Adrenal gland (tissue), 12 donors: Measurements from ENCODE around the gene CCDC63. TPM values are rescaled to one million over a fixed set of nuclear protein-coding genes. Genes with fewer than 3 reads are reported as not detected.

Experiments used
- DNase-seq, 7 donors: peaks; one replicate each; pipeline ENCODE4 v3.0.0-alpha.2; 2019 to 2020
- H3K27ac ChIP-seq, 5 donors: fragments of 200-600 bp; sonication (generic) in 4 of 5; 1 replicate in 3 of 5; 2 replicates in 2 of 5; pipeline versions ENCODE4 v1.5.1 to v1.8.0; 2016 to 2020; ENCODE audit warnings: mild to moderate bottlenecking in 1 of 5
- H3K27me3 ChIP-seq: fragments of 200-600 bp; 2 replicates; pipeline ENCODE4 v1.8.0; 2021
- H3K36me3 ChIP-seq, 2 donors: fragments of 200-600 bp; replicated peaks in 1 of 2; 1 replicate in 1 of 2; 2 replicates in 1 of 2; pipeline versions ENCODE4 v1.5.1 to v1.8.0; 2018 to 2022
- H3K4me1 ChIP-seq, 2 donors: fragments of 200-600 bp; replicated peaks in 1 of 2; 1 replicate in 1 of 2; 2 replicates in 1 of 2; pipeline versions ENCODE4 v1.5.1 to v1.8.0; 2018 to 2021
- H3K4me3 ChIP-seq, 4 donors: fragments of 200-600 bp; sonication (generic) in 3 of 4; one replicate each; pipeline ENCODE4 v1.5.1; 2016 to 2018
- H3K9me3 ChIP-seq, 3 donors: fragments of 200-600 bp; sonication (generic) in 1 of 3; replicated peaks in 1 of 3; 1 replicate in 2 of 3; 2 replicates in 1 of 3; pipeline versions ENCODE4 v1.5.1 to v1.8.0; 2016 to 2021
- POLR2A ChIP-seq, 2 donors: fragments of 450-650 bp; IDR thresholded peaks; one replicate each; pipeline ENCODE4 v1.6.1; 2017; ENCODE audit warnings: antibody characterized with exemption in 2 of 2, mild to moderate bottlenecking in 2 of 2, moderate library complexity in 1 of 2
- WGBS, 4 donors: extraction: QIAGEN DNeasy Blood & Tissue Kit in 2 of 4; methylation state at CpG; one replicate each; pipeline versions ENCODE4 v1.1.5 to v1.1.7; 2013 to 2017; 5-methylcytosine and 5-hydroxymethylcytosine counted together
- intact Hi-C, 2 donors: fragments of 100-400 bp; cut with DNase I; formaldehyde crosslinking; loops; one replicate each; pipeline versions ENCODE4 v1.14.1 to v1.15.0; 2022 to 2023
- polyA plus RNA-seq, 3 donors: library from polyadenylated mRNA; stranded (reverse); fragments of 200-250 nt in 2 of 3; fragments of 350-450 nt in 1 of 3; fragmentation: Illumina TruSeq in 1 of 3; extraction: RNeasy Lipid Tissue Mini Kit (QIAGEN cat#74804) in 1 of 3; gene quantifications; one replicate each; pipeline ENCODE4 v1.2.3, GENCODE V29; 2013 to 2014
- total RNA-seq, 9 donors: library from RNA; depleted of rRNA in 4 of 9; stranded (reverse); fragments of >200 nt in 4 of 9; fragments of 120-200 nt in 1 of 9; fragmentation: NEBNext Ultra II Directional in 1 of 9; extraction: Animal tissue kit (Norgen Biotek cat#: 25700) in 1 of 9; gene quantifications; one replicate each; pipeline versions ENCODE4 v1.1.0 to v1.2.4, GENCODE V29; 2013 to 2023
- TF ChIP-seq, protein P1 (sequence below), 6 experiments: fragments of 450-650 bp in 4 of 6; fragments of 200-600 bp in 2 of 6; sonication (generic) in 1 of 6; IDR thresholded peaks; 1 replicate in 5 of 6; 2 replicates in 1 of 6; pipeline versions ENCODE4 v1.5.1 to v1.8.0; 2016 to 2021; ENCODE audit warnings: antibody characterized with exemption in 6 of 6, mild to moderate bottlenecking in 2 of 6, moderate library complexity in 1 of 6
- donor health status: healthy with polysubstance abuse.
- donor health status: Bipolar disorder and iron deficiency.
- donor health status: DM: yes; HTN: yes; CAD: no.
- donor health status: DM: no; HTN: no; CAD: no.
- donor health status: DM: no; HTN: no; CAD: no.
- donor health status: DM: yes; HTN: yes; CAD: no.

CCDC63 gene
- total and polyA plus RNA-seq, 12 donors, result not detected

DNA sequence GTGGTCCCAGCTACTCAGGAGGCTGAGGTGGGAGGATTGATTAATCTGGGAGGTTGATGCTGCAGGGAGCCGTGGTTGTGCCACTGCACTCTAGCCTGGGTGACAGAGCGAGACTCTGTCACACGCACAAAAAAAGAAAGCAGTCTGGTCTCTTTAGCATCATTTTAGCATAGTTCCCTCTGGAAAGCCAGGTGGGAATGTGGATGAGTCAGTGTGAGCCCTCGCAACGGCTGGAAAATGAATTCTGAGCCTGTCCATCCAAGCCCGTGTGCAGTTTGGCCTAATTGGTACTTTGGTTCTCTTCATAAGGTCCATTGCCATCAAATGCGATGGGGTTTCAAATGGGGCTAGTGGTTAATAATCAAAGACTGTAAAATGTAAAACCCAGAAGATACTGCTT, 71.2 kb downstream of the CCDC63 start:
- H3K4me1 ChIP-seq, result no peaks in the 10 kb centered on the region
- intact Hi-C loops, result no loop called here
- no peak overlapping the region for H3K4me3 ChIP-seq
- no peak for DNase-seq
- H3K36me3 ChIP-seq, result no peaks in the 10 kb centered on the region
- no peaks in the 10 kb centered on the region for H3K9me3 ChIP-seq
- no peaks in the 10 kb centered on the region for H3K27me3 ChIP-seq
- WGBS, 4 donors, result 75 to 84% (median 82%) methylated on average over 7 of the region's 7 CpGs
- H3K27ac ChIP-seq, result no peak overlapping the region
- TF ChIP-seq, protein P1, sequence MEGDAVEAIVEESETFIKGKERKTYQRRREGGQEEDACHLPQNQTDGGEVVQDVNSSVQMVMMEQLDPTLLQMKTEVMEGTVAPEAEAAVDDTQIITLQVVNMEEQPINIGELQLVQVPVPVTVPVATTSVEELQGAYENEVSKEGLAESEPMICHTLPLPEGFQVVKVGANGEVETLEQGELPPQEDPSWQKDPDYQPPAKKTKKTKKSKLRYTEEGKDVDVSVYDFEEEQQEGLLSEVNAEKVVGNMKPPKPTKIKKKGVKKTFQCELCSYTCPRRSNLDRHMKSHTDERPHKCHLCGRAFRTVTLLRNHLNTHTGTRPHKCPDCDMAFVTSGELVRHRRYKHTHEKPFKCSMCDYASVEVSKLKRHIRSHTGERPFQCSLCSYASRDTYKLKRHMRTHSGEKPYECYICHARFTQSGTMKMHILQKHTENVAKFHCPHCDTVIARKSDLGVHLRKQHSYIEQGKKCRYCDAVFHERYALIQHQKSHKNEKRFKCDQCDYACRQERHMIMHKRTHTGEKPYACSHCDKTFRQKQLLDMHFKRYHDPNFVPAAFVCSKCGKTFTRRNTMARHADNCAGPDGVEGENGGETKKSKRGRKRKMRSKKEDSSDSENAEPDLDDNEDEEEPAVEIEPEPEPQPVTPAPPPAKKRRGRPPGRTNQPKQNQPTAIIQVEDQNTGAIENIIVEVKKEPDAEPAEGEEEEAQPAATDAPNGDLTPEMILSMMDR (IDR thresholded peaks at IDR 0.05), result no peak
- no peak for TF ChIP-seq POLR2A (IDR thresholded peaks at IDR 0.05)

DNA sequence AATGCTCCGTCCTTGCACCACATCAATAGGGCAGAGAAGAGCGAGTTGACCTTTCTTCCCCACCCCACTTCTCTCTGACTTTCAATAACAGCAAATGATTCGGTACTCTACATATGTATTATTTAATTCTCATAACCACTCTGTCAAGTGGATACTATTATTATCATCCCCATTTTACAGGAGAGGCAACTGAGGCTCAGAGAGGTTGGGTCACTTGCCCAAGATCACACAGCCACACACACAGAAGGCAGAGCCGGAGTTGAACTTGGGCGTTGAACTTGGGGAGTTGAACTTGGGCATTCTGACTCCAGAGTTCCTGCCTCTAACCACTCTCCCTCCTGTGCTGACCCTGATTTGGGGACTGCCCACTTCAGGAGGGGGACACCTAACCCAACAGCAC, 72.9 kb downstream of the CCDC63 start:
- DNase-seq, result no peak
- H3K4me3 ChIP-seq, result no peak overlapping the region
- intact Hi-C loops, result no loop called here
- TF ChIP-seq POLR2A (IDR thresholded peaks at IDR 0.05), result no peak
- TF ChIP-seq, protein P1 (IDR thresholded peaks at IDR 0.05), result no peak
- H3K27me3 ChIP-seq, result no peaks in the 10 kb centered on the region
- H3K36me3 ChIP-seq, result no peaks in the 10 kb centered on the region
- H3K27ac ChIP-seq, result no peak overlapping the region
- 83 to 89% (median 86%) methylated on average over 5 of the region's 5 CpGs for WGBS, 4 donors
- no peaks in the 10 kb centered on the region for H3K9me3 ChIP-seq
- H3K4me1 ChIP-seq, result no peaks in the 10 kb centered on the region

DNA sequence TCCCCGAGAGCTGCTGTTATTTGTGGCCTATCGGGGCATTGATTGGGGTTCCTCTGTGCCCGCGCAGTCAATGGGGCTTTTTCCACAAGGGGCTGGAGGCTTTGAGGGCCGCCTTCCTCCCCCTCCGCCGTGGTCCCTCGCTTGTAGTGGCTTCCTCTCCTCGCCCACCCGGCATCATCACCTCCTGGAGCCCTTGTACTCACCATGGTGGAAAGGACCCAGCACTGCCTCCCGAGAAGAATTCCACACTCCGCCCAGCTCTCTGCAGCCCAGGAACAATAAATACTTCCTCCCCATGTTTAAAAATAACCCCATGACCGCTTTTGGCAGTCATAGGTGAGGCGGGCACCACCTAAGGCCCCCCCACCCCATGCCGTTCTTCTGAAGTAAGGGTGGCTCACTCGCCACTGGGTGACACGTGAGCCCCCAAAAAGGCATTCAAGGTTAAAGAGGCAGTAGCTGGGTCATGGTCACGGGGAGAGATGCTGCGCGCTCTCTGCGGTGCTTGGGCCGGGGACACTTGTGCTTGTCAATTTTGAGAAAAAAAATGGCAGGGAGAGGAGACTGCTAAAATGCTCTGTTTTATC, 73.6 kb downstream of the CCDC63 start, which contains the start of gene MYL2:
Gene MYL2 (minus strand): TSS at position 256 of the 587 bp plus-strand sequence. CDS start 50 bp downstream, at position 206.
- H3K4me1 ChIP-seq, result no peaks in the 10 kb centered on the region
- no peaks in the 10 kb centered on the region for H3K36me3 ChIP-seq
- H3K27ac ChIP-seq, result no peak within 1 kb of the TSS
- 64 to 72% (median 69%) methylated on average over 13 to 22 of the region's 22 CpGs for WGBS, 4 donors
- no peak within 1 kb of the TSS for H3K4me3 ChIP-seq
- no peaks in the 10 kb centered on the region for H3K9me3 ChIP-seq
- H3K27me3 ChIP-seq, result no peaks in the 10 kb centered on the region
- intact Hi-C loops, result no loop called here
- TF ChIP-seq POLR2A (IDR thresholded peaks at IDR 0.05), result no peak
- TF ChIP-seq, protein P1 (IDR thresholded peaks at IDR 0.05), result no peak
- DNase-seq, result no peak

DNA sequence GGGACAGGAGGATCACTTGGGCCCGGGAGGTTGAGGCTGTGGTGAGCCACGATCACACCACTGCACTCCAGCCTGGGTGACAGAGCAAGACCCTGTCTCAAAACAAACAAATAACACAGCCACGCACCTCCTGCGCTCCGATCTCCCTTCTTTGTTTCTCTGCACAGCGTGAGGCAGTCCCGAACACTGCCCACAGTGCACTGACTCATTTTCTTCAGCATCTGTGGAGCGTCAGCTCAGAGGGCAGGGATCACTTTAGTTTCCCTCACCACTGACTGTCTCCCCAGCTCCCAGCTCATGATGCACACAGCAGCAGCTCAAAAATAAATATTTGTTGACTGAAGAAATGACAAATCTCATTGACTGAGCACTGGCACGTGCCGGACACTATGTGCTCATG, 74.5 kb downstream of the CCDC63 start:
- no peak overlapping the region for H3K27ac ChIP-seq
- H3K9me3 ChIP-seq, result no peaks in the 10 kb centered on the region
- DNase-seq, result no peak
- intact Hi-C loops, result no loop called here
- H3K4me3 ChIP-seq, result no peak overlapping the region
- no peaks in the 10 kb centered on the region for H3K27me3 ChIP-seq
- H3K36me3 ChIP-seq, result no peaks in the 10 kb centered on the region
- no peaks in the 10 kb centered on the region for H3K4me1 ChIP-seq
- TF ChIP-seq, protein P1 (IDR thresholded peaks at IDR 0.05), result no peak
- TF ChIP-seq POLR2A (IDR thresholded peaks at IDR 0.05), result no peak
- 78 to 89% (median 83%) methylated on average over 10 of the region's 10 CpGs for WGBS, 4 donors
